ENCODE results near the gene PANX3. TPM values are rescaled to one million over a fixed set of nuclear protein-coding genes. Genes with fewer than 3 reads are reported as not detected.

Gene PANX3
- total RNA-seq, 1 donor from 2014 or later: not detected

GRCh38 chr11:124582565-124582964 lies 28.7 kb upstream of the PANX3 start:
- Histone ChIP-seq H3K36me3 (ENCODE audit: control insufficient read depth, insufficient read depth, low read length) (no peaks in the 10 kb centered on the region), H3K27me3 (ENCODE audit: control insufficient read depth, insufficient read depth, low read length) (no peaks in the 10 kb centered on the region)

GRCh38 chr11:124583781-124584180 lies 27.4 kb upstream of the PANX3 start:
- DNase-seq (ENCODE audit: low read depth): no peak
- TF ChIP-seq CTCF (IDR thresholded peaks at IDR 0.05; ENCODE audit: insufficient read depth, low read length, poor library complexity, severe bottlenecking): no peak
- H3K4me3 ChIP-seq (ENCODE audit: low read depth, low read length): no peak overlapping the region
- H3K27me3 ChIP-seq (ENCODE audit: control insufficient read depth, insufficient read depth, low read length): no peaks in the 10 kb centered on the region
- no peaks in the 10 kb centered on the region for H3K36me3 ChIP-seq (ENCODE audit: control insufficient read depth, insufficient read depth, low read length)

More at GRCh38 chr11:124582565-124582964, 28.7 kb upstream of the PANX3 start:
- TF ChIP-seq CTCF (IDR thresholded peaks at IDR 0.05; ENCODE audit: insufficient read depth, low read length, poor library complexity, severe bottlenecking): no peak
- no peak overlapping the region for H3K4me3 ChIP-seq (ENCODE audit: low read depth, low read length)
- no peak for DNase-seq (ENCODE audit: low read depth)

GRCh38 chr11:124584681-124585372 lies 26.4 kb upstream of the PANX3 start:
- DNase-seq (ENCODE audit: low read depth): no peak
- H3K27me3 ChIP-seq (ENCODE audit: control insufficient read depth, insufficient read depth, low read length): no peaks in the 10 kb centered on the region
- no peak overlapping the region for H3K4me3 ChIP-seq (ENCODE audit: low read depth, low read length)
- no peak for TF ChIP-seq CTCF (IDR thresholded peaks at IDR 0.05; ENCODE audit: insufficient read depth, low read length, poor library complexity, severe bottlenecking)
- H3K36me3 ChIP-seq (ENCODE audit: control insufficient read depth, insufficient read depth, low read length): no peaks in the 10 kb centered on the region

- TF ChIP-seq CTCF (IDR thresholded peaks at IDR 0.05; ENCODE audit: insufficient read depth, low read length, poor library complexity, severe bottlenecking): peak; percentile 61
- no peaks in the 10 kb centered on the region for H3K36me3 ChIP-seq (ENCODE audit: control insufficient read depth, insufficient read depth, low read length)
- H3K27me3 ChIP-seq (ENCODE audit: control insufficient read depth, insufficient read depth, low read length): no peaks in the 10 kb centered on the region
- DNase-seq (ENCODE audit: low read depth): no peak
- H3K4me3 ChIP-seq (ENCODE audit: low read depth, low read length): no peak overlapping the region
These were observed 24.9 kb upstream of the PANX3 start for GRCh38 chr11:124586238-124586860.

GRCh38 chr11:124591430-124591829 lies 19.8 kb upstream of the PANX3 start:
- no peaks in the 10 kb centered on the region for H3K27me3 ChIP-seq (ENCODE audit: control insufficient read depth, insufficient read depth, low read length)
- H3K4me3 ChIP-seq (ENCODE audit: low read depth, low read length): no peak overlapping the region
- no peak for TF ChIP-seq CTCF (IDR thresholded peaks at IDR 0.05; ENCODE audit: insufficient read depth, low read length, poor library complexity, severe bottlenecking)
- no peak for DNase-seq (ENCODE audit: low read depth)
- no peaks in the 10 kb centered on the region for H3K36me3 ChIP-seq (ENCODE audit: control insufficient read depth, insufficient read depth, low read length)
